Gastroesophageal sphincter (tissue), 4 donors: Measurements from ENCODE around the gene TAS1R1. TPM values are rescaled to one million over a fixed set of nuclear protein-coding genes. Genes with fewer than 3 reads are reported as not detected.

Source experiments
- ATAC-seq: fragments of 150-250 bp; one replicate; pipeline ENCODE4 v1.9.1; 2016; ENCODE audit warnings: mild to moderate bottlenecking, moderate library complexity
- H3K27ac ChIP-seq, 4 donors: fragments of 200-600 bp; sonication (generic) in 3 of 4; 1 replicate in 3 of 4; 2 replicates in 1 of 4; pipeline ENCODE4 v1.5.1; 2016 to 2019
- H3K27me3 ChIP-seq: fragments of 200-600 bp; sonication (generic); one replicate; pipeline ENCODE4 v1.5.1; 2019
- H3K36me3 ChIP-seq, 2 donors: fragments of 200-600 bp; sonication (generic); one replicate each; pipeline ENCODE4 v1.5.1; 2019; ENCODE audit warnings: control low read depth in 1 of 2
- H3K4me1 ChIP-seq, 3 donors: fragments of 200-600 bp; sonication (generic); 1 replicate in 2 of 3; 2 replicates in 1 of 3; pipeline ENCODE4 v1.5.1; 2016 to 2019; ENCODE audit warnings: control low read depth in 2 of 3
- H3K4me3 ChIP-seq, 2 donors: fragments of 200-600 bp; sonication (generic); one replicate each; pipeline ENCODE4 v1.5.1; 2019; ENCODE audit warnings: mild to moderate bottlenecking in 1 of 2, moderate library complexity in 1 of 2
- H3K9me3 ChIP-seq, 3 donors: fragments of 200-600 bp; sonication (generic); one replicate each; pipeline ENCODE4 v1.5.1; 2017 to 2019; ENCODE audit warnings: control low read depth in 2 of 3
- EP300 ChIP-seq: sonication (generic); formaldehyde crosslinking; IDR thresholded peaks from one replicate; pipeline ENCODE4 v1.6.1; 2017; ENCODE audit warnings: antibody characterized with exemption, mild to moderate bottlenecking
- POLR2A ChIP-seq, 2 donors: fragments of 450-650 bp; IDR thresholded peaks; one replicate each; pipeline ENCODE4 v1.6.1; 2017; ENCODE audit warnings: antibody characterized with exemption in 2 of 2, mild to moderate bottlenecking in 2 of 2, moderate library complexity in 1 of 2
- POLR2AphosphoS5 ChIP-seq: sonication (generic); formaldehyde crosslinking; IDR thresholded peaks from one replicate; pipeline ENCODE4 v1.6.1; 2017; ENCODE audit warnings: antibody characterized with exemption
- WGBS, 2 donors: methylation state at CpG; one replicate each; pipeline ENCODE4 v1.1.5; 2018; ENCODE audit warnings: low coverage in 1 of 2; 5-methylcytosine and 5-hydroxymethylcytosine counted together
- total RNA-seq, 4 donors: library from RNA; depleted of rRNA; stranded (reverse); fragments of >200 nt; gene quantifications; one replicate each; pipeline ENCODE4 v1.1.0, GENCODE V29; 2016
- TF ChIP-seq, protein P1 (sequence below), 4 experiments: fragments of 200-600 bp in 2 of 4; fragments of 450-650 bp in 2 of 4; sonication (generic) in 1 of 4; IDR thresholded peaks; one replicate each; pipeline ENCODE4 v1.5.1; 2017 to 2019; ENCODE audit warnings: antibody characterized with exemption in 4 of 4, mild to moderate bottlenecking in 2 of 4, moderate library complexity in 2 of 4

TAS1R1 gene
- total RNA-seq, 4 donors from 2014 or later = not detected

DNA sequence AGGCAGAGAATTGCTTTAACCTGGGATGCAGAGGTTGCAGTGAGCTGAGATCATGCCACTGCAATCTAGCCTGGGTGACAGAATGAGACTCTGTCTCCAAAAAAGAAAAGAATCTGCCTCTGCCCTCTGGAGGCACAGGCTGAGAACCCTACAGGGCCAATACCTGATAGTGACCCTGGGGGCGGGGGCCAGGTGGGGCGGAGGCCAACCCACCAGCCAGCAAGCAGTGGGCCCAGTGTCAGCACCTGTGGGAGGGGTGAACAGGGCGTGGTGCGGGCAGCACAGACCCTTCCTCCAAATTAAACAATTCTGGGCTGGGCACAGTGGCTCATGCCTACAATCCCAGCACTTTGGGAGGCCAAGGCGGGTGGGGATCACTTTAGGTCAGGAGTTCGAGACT is 44.6 kb upstream of the TAS1R1 start:
- 83% methylated on average over 1 of the region's 6 CpGs; no CpG with 5 or more reads in 1 of the 2 donors for WGBS, 2 donors
- peaks cover 34% of the 10 kb centered on the region for H3K27me3 ChIP-seq
- TF ChIP-seq, protein P1, sequence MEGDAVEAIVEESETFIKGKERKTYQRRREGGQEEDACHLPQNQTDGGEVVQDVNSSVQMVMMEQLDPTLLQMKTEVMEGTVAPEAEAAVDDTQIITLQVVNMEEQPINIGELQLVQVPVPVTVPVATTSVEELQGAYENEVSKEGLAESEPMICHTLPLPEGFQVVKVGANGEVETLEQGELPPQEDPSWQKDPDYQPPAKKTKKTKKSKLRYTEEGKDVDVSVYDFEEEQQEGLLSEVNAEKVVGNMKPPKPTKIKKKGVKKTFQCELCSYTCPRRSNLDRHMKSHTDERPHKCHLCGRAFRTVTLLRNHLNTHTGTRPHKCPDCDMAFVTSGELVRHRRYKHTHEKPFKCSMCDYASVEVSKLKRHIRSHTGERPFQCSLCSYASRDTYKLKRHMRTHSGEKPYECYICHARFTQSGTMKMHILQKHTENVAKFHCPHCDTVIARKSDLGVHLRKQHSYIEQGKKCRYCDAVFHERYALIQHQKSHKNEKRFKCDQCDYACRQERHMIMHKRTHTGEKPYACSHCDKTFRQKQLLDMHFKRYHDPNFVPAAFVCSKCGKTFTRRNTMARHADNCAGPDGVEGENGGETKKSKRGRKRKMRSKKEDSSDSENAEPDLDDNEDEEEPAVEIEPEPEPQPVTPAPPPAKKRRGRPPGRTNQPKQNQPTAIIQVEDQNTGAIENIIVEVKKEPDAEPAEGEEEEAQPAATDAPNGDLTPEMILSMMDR (IDR thresholded peaks at IDR 0.05) = no peak
- TF ChIP-seq POLR2A (IDR thresholded peaks at IDR 0.05) (no peak), EP300 (no peak), POLR2AphosphoS5 (no peak)
- H3K4me3 ChIP-seq = no peak overlapping the region
- no peaks in the 10 kb centered on the region for H3K4me1 ChIP-seq
- no peaks in the 10 kb centered on the region for H3K9me3 ChIP-seq
- ATAC-seq = no peak
- no peaks in the 10 kb centered on the region for H3K36me3 ChIP-seq
- no peak overlapping the region for H3K27ac ChIP-seq

DNA sequence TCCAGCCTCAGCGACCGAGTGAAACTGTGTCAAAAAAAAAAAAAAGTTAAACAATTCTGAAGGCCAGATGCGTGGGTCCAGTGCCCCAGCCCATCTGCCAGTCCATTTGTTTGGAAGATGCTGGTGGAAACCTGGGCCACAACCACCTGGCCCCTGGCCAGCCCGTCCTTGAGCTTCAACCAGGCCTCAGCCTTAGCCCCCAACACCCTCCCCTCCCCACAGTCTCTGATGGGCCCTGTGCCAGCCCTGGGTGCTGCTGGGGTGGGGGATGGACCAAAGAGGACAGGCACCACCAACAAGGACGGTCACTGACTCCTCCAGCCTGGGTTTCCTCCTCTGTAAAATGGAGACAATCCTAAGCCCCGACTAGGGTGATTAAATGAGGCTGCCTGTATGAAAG is 44.1 kb upstream of the TAS1R1 start:
- Histone ChIP-seq H3K36me3 (no peaks in the 10 kb centered on the region), H3K27ac (no peak overlapping the region), H3K9me3 (no peaks in the 10 kb centered on the region), H3K4me3 (no peak overlapping the region), H3K4me1 (no peaks in the 10 kb centered on the region), H3K27me3 (peaks cover 28% of the 10 kb centered on the region)
- TF ChIP-seq POLR2AphosphoS5 = no peak
- no peak for TF ChIP-seq POLR2A (IDR thresholded peaks at IDR 0.05)
- no peak for TF ChIP-seq EP300
- TF ChIP-seq, protein P1 (IDR thresholded peaks at IDR 0.05) = no peak
- 80% methylated on average over 4 of the region's 6 CpGs; no CpG with 5 or more reads in 1 of the 2 donors for WGBS, 2 donors
- ATAC-seq = no peak

DNA sequence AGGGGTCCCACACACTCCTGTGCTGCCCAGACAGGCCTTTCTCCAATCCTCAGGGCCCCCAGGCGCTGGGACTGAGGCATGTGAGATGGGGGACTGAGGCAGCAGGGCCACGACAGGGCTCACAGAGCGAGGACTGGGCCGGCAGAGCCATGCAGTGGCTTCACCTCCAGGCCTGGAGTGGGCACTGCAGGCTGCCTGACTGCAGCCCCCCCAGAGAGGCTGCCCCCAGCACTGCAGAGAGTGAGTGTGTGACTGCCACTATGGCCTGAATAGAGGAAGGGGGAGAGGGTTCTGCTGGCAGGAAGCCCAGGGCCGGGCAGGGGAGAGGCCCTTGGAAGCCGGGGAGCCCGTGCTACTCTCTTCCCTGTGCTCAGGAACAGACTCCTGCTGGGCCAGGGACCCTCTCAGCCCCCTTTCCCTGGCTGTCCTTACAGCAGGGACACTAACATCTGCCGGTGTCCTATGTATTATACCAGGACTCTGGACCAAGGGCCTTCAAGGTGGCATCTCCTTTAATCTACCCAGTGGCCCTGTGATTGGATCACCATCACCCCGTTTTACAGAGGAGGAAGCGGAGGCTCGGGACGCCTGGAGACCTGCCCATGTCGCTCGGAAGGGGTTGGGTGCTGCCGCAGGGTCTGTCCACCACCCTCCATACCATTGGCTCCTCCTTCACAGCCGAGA is 43.4 kb upstream of the TAS1R1 start:
- H3K36me3 ChIP-seq = no peaks in the 10 kb centered on the region
- TF ChIP-seq EP300 (no peak), POLR2A (IDR thresholded peaks at IDR 0.05) (no peak), POLR2AphosphoS5 (no peak)
- TF ChIP-seq, protein P1 (IDR thresholded peaks at IDR 0.05) = no peak
- no peak for ATAC-seq
- H3K27ac ChIP-seq = no peak overlapping the region
- no peaks in the 10 kb centered on the region for H3K9me3 ChIP-seq
- H3K27me3 ChIP-seq = peaks cover 22% of the 10 kb centered on the region
- H3K4me3 ChIP-seq = no peak overlapping the region
- WGBS, 2 donors = 70% methylated on average over 8 of the region's 16 CpGs; no CpG with 5 or more reads in 1 of the 2 donors
- no peaks in the 10 kb centered on the region for H3K4me1 ChIP-seq

DNA sequence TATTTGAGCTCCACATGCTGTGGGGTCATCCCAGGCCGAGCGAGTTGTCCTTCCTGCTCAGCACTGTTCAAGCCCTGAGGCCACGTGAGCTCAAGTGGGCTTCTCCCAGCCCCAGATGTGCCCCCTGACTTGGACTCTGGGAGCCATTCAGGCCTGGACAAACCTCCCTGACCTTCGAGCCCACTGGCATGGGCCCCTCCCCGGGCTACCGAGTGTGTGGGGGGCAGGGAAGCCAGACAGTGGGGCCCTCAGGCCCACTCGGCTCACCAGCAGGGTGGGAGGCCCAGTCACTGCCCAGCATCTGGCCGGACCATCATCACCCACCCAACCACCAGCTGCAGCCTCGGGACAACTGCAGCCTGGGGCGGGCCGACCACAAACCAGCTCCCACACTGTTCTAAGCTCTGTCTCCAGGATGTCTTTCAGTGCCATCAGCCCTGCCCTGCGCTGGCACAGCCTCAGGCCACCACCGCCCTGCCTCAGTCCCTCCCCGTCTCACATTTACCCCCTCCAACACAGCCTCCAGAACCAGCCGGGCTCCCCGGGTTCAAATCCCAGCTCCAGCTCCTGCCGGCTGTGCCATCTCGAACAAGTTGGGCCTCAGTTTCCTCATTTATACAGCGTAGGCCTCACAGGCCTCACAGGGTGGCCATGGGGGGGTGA is 42.7 kb upstream of the TAS1R1 start:
- H3K9me3 ChIP-seq = no peaks in the 10 kb centered on the region
- no peak overlapping the region for H3K4me3 ChIP-seq
- peak; percentile 13 for ATAC-seq
- H3K27ac ChIP-seq = no peak overlapping the region
- WGBS, 2 donors = 80% methylated on average over 6 of the region's 19 CpGs; no CpG with 5 or more reads in 1 of the 2 donors
- peaks cover 17% of the 10 kb centered on the region for H3K27me3 ChIP-seq
- H3K36me3 ChIP-seq = no peaks in the 10 kb centered on the region
- TF ChIP-seq POLR2A (IDR thresholded peaks at IDR 0.05) (no peak), EP300 (no peak), POLR2AphosphoS5 (no peak)
- TF ChIP-seq, protein P1 (IDR thresholded peaks at IDR 0.05) = no peak
- H3K4me1 ChIP-seq = no peaks in the 10 kb centered on the region

DNA sequence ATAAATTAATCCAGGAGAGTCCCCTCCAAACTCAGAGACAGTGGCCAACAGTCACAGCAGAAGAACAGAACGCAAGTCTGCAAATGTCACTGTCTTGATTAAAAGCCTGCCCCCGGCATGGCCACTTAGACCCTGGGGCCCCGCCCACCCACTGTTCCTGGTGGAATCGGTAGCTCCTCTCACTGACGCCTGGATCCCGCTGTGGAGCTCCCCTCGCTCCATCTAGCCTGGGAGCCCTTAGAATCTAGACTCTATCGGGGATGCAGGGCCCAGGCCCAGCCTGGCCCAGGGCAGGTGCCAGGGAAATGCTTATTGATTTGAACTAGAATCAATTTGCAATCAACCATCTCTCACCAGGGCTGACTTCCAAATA is 42.2 kb upstream of the TAS1R1 start:
- no peak for ATAC-seq
- no peak for TF ChIP-seq POLR2AphosphoS5
- TF ChIP-seq, protein P1 (IDR thresholded peaks at IDR 0.05) = no peak
- no peak for TF ChIP-seq POLR2A (IDR thresholded peaks at IDR 0.05)
- no peak for TF ChIP-seq EP300
- Histone ChIP-seq H3K27me3 (peaks cover 12% of the 10 kb centered on the region), H3K9me3 (no peaks in the 10 kb centered on the region), H3K36me3 (no peaks in the 10 kb centered on the region), H3K4me1 (no peaks in the 10 kb centered on the region), H3K27ac (no peak overlapping the region), H3K4me3 (no peak overlapping the region)
- no CpG with 5 or more reads among the region's 8 CpGs for WGBS, 2 donors
